GM11168 (cell line): ENCODE measurements around the gene AKIP1.
"Not testable (repeated sequence)": the region's sequence is repeated elsewhere in the genome, so short reads cannot be mapped to it uniquely, and the experiment has no call there.

Experiments used
- in situ Hi-C: fragments of 300-500 bp; cut with MboI; formaldehyde crosslinking; loops from one replicate; pipeline ENCODE4 v1.12.0; 2022; ENCODE audit warnings: low sequenced_read_pairs; ENCODE audit not compliant: unreplicated experiment

The AKIP1 gene, protein sequence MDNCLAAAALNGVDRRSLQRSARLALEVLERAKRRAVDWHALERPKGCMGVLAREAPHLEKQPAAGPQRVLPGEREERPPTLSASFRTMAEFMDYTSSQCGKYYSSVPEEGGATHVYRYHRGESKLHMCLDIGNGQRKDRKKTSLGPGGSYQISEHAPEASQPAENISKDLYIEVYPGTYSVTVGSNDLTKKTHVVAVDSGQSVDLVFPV

DNA sequence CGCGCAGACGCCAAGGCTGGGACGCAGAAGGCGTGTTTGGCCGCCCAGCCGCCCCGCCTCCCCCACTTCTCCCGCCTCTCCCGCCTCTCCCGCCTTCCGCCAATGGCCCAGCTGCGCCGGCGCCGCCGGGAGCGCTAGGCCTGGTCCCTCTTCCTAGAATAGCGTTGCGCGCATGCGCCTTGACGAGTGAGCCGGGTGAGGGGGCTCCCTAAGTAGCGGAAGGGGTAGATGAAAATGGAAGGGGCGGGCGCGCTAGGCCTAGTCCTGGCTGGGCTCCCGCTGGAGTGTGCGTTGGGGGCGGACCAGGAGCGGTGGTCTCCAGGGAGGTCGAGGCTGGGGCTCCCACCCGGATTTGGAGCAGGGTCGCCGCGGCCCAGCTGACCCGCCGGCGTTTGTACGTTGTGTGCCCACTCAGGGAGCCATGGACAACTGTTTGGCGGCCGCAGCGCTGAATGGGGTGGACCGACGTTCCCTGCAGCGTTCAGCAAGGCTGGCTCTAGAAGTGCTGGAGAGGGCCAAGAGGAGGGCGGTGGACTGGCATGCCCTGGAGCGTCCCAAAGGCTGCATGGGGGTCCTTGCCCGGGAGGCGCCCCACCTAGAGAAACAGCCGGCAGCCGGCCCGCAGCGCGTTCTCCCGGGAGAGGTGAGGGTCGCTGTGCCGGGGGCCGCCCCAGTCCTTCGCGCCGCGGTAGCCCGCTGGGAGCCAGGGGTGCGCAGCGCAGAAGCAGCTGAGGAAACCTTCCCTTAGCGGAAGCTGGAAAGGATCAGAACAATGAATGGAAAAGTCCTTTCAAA lies at the start of gene AKIP1:
AKIP1 (plus strand) TSS at position 161 of the 795 bp plus-strand sequence; CDS start at position 422, 261 bp downstream.
- in situ Hi-C loops = no loop called here

DNA sequence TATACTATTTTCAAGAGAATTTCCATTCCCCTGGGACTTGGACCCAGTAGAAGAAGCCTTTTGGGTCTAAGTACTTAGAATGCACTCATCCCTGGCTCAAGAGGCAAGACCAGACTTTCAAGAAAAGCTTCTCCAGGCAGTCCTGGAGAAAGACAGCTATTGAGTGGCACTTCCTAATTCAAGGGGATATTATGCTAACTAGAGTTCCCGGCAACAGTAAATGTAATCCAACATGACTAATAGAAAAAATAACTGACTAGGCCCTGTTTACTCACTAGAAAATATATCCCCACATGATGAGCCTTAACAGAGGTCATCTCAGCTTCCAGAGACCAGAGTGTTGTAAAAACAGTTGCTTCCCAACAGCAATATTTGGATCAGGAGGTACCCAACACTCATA lies 47.2 kb upstream of the AKIP1 start:
- in situ Hi-C loops = no loop called here

DNA sequence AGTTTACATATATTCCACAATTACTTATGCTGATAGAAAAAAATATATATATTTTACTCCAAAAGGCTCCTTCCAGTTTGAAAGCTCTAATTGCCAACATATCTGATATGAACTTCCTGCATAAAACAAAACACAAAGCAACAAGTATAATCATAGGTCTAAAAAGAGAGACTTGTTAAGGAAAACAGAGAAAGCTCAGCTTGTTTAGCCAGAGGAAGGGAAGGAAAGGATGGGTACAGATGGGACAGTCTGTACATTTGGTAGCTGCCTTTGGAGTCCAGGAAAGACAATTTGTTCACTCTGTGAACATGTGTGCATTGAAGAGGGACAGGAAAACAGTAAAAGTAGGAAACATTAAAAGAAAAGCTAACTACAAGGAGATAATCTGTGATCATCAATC lies 45.7 kb upstream of the AKIP1 start:
- in situ Hi-C loops = no loop called here

DNA sequence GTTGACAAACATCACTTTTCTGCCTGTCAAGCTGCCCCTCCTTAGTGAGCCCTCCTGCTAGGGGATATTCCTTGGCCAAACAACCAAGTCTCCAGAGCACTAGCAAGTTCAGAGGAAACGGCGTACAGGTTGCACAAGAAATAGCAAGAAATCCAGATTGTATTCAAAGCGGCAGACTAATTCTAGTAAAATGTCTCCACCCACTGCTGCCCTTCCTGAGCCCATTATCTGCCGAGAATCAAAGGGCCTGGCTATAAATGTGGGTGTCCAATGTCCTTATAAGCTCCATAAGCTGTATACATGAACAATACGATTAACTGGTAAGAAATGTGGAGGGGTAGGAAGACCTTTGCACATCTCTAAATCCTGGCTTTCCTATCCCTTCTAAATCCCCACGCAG lies 44.0 kb upstream of the AKIP1 start:
- in situ Hi-C loops = no loop called here

DNA sequence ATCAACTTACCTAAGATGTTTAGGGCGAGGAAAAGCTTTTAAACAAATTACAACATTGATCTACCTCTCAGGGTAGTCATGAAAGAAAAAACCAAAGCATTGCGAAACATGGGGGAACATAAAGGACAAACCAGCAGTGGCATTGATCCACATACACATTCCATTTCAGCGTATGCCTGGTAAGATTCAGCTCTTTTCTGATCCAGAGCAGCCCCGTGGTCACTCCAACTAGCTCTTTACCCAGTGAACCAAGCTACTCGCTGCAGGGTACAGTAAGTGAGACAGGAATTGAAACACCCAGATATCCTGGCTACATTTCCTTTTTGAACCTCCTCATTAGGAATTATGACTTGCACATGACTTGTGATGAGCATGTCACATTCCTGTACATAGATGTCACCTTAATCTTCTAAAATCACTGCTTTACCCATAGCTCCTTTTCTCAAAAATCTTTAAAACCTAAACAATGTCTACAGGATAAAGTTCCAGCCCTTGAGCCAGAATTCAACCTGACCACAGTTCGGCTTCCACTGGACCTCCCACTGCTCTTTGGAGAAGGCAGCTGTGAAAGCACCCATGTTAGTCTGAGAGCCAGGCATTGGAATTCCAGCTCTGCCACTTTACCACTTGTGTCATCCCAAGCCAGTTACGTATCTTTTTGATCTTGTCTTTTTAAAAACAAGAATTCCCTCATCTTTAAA lies 42.9 kb upstream of the AKIP1 start:
- in situ Hi-C loops = no loop called here

DNA sequence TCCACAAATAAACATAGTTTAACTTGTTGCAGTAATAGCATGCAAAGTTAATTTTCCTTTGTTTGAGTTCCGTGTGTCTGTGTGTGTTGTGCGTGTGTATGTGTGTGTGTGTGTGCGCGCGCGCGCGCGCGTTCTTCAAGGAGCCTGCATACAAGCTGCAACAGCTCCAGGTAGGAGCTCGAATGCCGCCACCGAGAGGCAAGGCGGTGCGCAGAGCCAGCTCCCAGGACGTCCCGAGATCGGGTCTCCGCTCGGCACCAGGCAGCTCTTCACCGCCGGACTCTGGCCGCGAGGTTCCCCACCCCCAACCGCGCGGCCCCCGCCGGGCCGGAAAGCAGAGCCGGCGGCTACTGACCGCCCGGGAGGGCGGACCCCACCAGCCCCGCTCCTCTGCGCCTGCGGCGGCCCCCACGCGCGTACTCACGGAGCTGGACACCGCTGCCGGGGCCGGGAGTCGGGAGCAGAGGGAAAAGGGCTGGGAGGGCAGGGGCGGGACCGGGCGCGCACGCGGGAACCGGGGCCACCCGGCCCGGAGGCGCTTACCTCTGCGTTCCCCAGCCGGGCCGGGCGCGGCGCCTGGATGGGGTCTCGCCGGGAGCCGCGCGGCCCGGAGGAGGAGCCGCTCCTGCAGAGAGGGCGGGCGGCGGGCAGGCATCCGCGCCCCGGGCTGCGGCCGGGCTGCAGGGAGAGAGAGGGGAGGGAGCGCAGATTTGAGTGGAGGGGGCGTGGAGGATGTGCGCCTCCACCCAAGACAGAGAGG lies 40.4 kb upstream of the AKIP1 start:
- in situ Hi-C loops = no loop called here

DNA sequence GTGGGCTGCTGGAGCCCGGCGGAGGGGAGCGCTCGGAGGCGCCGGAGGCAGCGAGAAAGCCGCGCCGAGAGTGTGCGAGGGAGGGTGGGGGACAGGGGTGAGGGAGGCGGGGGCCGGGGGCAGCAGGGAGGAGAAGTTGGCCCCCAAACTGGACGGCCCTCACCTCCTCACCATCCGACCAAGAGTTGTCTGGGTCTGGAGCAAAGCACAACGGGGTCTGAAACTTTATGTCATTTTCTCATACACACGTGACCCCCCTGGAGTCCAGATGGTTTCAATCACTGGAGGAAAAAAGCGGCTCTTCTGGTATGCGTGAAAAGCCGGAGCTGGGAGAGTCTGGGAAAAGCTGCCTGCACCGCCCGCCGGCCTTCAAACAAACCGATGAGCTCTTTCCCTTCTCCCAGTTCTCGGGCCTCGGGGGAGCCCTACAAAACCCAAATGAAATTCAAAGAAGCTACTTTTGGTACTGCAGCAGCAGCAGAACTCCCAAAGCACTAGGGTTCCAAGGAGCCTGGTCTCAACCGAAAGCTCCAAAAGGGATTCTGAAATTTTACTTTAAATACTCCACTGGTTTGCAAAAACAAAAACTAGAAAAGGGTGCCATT lies 39.7 kb upstream of the AKIP1 start:
- in situ Hi-C loops = no loop called here

DNA sequence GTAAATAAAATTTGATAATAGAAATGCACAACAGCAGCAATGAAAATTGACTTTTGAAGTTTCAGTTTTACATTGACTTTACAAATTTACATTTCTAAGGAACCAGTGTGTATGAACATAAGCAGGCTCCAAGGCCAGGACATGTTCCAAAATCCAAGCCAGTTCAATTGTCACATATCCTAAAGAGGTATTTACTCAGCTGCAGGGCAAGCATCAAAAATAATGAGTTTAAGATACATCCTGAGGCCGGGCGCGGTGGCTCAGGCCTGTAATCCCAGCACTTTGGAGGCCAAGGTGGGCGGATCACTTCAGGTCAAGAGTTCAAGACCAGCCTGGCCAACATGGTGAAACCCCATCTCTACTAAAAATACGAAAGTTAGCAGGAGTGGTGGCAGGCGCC lies 39.0 kb upstream of the AKIP1 start:
- in situ Hi-C loops = no loop called here

DNA sequence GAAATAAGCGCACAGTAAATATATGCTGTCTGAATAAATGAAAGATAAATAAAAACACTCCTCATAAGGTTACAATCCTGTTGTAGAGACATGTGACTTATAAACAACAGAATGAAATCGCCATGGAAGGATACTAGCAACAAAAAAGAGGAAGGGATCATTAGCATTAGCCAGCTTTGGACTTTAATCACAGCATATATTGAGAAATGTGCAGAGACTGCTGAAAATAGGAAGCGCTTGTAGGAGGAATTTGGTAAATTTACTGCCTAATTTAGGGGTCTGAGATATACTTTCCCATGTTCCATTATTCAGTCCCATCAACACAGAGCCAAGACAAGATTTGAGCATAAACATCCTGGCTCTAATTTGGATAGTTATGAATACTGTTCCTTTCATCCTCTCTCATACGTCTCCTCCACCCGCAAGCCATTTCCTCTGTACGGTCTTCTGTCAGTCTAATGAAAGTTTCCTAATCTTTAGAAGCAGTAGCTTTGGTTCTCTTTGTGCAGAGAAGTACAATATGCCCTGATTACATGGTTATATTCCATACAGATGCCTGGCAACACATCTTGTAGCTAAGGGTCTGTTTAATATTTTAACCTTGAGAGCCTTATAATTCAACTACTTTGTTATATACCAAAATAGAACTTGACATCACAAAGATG lies 37.1 kb upstream of the AKIP1 start:
- in situ Hi-C loops = no loop called here

DNA sequence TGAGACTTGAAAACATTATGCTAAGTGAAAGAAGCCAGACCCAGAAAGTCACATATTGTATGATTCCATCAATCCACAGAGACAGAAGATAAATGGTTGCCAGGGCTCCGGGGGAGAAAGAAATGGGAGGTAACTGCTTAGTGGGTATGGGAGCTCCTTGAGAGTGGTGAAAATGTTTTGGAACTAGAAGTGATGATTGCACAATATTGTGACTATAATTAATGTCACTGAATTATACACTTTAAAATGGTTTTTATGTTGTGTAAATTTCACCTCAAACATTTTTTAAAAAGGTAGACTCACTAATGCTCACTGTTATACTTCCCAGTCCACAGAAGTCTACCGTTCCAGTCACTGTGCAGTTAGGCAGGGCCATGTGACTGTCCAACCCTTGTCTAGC lies 32.2 kb upstream of the AKIP1 start:
- in situ Hi-C loops = no loop called here

DNA sequence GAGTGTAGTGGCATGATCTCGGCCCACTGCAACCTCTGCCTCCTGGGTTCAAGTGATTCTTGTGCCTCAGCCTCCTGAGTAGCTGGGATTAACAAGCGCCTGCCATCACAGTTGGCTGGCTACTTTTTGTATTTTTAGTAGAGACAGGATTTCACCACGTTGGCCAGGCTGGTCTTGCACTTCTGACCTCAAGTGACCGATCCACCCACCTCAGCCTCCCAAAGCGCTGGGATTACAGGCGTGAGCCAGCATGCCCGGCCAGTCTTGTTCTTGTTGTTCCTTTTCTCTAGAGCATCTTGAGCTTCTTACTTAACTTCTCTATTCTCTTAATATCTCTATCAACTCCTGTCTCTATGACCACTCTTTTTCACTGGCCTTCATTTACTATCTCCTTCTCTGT lies 29.4 kb upstream of the AKIP1 start:
- in situ Hi-C loops = not testable (repeated sequence)

DNA sequence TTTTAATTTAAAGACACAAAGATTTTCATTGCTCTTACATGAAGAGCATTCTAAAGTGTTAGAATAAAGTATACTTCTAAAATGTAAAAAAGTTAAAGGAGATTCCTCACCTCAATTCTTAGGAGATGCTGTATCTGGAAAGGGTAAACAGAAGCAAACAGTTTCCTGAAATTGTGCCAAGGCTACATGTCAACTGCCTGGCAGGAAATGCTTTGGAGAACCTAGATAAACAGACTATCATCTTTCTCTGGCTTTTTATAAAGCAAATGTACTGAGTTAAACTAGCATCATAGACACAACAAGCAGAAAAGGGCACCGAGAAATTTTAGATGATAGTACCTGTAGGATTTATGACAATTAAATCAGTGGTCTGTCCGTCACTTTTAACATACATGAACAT lies 24.7 kb upstream of the AKIP1 start:
- in situ Hi-C loops = no loop called here

DNA sequence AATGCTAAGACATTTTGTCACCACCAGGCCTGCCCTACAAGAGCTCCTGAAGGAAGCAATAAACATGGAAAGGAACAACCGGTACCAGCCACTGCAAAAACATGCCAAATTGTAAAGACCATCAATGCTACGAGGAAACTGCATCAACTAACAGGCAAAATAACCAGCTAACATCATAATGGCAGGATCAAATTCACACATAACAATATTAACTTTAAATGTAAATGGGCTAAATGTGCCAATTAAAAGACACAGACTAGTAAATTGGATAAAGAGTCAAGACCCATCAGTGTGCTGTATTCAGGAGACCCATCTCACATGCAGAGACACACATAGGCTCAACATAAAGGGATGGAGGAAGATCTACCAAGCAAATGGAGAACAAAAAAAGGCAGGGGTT lies 19.8 kb upstream of the AKIP1 start:
- in situ Hi-C loops = not testable (repeated sequence)

DNA sequence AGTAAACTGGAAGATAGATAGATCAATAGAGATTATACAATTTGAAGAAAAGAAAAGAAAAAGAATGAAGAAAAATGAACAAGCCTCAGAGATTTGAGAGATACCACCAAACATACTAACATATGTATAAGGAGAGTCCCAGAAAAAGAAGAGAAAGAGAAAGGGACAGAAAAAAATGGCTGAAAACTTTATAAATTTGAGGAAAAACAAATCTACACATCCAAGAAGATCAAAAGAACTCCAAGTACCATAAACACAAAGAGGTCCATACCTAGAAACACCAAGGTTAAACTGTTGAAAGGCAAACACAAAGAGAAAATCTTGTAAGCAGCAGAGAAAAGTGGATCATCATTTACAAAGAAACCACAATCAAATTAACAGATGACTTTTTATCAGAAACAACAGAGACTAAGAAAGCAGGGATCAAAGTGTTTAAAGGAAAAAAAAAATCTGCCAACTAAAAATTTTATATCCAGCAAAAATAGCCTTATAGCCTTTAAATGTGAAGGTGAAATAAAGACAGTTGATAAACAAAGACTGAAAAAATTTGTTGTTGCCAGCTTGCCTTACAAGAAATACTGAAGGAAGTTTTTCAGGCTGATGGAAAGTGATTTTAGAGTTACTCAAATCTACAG lies 11.8 kb upstream of the AKIP1 start:
- in situ Hi-C loops = no loop called here

DNA sequence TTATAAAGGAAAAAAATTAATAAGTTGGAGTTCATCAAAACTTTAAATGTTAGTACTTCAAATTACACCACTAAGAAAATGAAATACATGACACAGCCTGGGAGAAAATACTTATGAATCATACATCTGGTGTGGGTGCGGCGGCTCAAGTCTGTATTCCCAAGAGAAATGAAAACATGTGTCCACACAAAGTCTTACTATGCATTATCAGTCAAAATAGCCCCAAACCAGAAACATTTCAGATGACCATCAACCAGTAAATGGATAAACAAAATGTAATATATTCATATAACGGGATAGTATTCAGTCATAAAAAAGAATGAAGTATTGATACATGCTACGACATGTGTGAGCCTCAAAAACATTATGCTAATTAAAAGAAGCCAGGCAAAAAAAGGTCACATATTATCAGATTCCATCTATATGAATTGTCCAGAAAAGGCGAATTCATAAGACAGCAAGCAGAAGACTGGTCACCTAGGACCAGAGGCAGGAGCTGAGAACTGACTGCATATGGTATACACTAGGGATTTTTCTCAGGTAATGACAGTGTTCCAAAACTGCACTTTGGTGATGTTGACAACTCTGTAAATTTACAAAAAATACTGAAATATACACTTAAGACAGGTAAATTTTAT lies 5.3 kb upstream of the AKIP1 start:
- in situ Hi-C loops = no loop called here

DNA sequence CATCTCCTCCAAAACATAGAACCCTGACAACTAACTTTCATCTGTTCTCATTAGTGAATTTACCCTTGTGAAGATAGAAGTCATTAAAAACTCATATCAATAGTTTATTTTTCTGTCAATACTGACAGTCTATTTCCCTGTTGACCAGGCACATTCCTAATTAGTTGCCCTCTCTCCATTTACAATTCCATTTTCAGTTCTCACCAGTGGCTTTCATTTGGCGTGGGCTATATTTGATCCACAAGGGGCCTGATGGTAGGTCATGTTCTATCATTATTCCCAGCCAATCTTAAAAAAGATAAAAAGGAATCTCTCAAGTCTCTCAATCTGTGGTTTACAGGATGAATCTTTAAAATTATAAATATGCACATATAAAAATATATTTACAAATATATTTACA lies 3.9 kb upstream of the AKIP1 start:
- in situ Hi-C loops = no loop called here

DNA sequence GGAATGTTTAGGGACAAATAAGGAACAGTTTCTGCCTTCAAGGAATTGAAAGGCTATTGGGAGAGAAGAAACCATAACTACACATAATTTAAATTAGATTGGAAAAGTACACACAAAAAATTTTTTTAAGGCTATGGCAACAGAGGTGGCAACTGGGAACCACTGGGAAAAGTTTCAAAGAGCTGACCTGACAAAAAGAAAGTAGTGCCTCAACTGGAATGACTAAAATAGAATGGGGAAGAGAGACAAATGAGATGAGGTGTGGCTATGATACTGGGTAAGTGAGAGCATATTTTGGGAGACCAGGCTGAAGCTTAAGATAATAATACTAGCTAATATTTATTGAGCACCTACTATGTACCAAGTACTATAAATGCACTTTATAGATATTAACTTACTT lies 2.9 kb upstream of the AKIP1 start:
- in situ Hi-C loops = no loop called here

DNA sequence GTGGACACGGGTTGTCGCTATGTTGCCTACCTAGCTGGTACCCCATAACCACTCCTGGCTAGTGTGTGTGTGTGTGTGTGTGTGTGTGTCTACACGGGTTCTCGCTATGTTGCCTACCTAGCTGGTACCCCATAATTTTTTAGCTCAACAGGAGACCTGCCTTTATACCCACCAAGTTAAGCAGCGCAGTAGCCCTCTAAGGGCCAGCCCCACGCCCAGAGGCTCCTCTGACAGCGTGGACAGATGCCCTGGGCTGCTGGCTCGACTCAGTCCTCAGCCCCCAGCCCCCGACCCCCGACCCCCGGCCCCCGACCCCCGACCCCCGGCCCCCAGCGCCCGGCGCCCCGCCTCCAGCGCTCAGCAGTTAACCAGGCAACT lies 351 bp upstream of the AKIP1 start:
- in situ Hi-C loops = no loop called here
